Mesothelial cell of epicardium (in vitro differentiated cells): Measurements from ENCODE around the gene ZNF219. TPM values are rescaled to one million over a fixed set of nuclear protein-coding genes. Genes with fewer than 3 reads are reported as not detected.

Experiments used
- DNase-seq, 2 experiments: peaks; one replicate each; pipeline ENCODE4 v3.0.0; 2021; ENCODE audit warnings: low spot score in 2 of 2; ENCODE audit not compliant: unreplicated experiment in 2 of 2
- H3K27ac Mint-ChIP-seq: 2 replicates; pipeline ENCODE4 v1.8.0; 2021; ENCODE audit warnings: mixed read lengths
- H3K27me3 Mint-ChIP-seq: 2 replicates; pipeline ENCODE4 v1.8.0; 2021; ENCODE audit warnings: low read depth, mixed read lengths
- H3K36me3 Mint-ChIP-seq: 2 replicates; pipeline ENCODE4 v1.8.0; 2021; ENCODE audit warnings: mixed read lengths
- H3K4me1 Mint-ChIP-seq: 2 replicates; pipeline ENCODE4 v1.8.0; 2021; ENCODE audit warnings: mixed read lengths
- H3K4me3 Mint-ChIP-seq: 2 replicates; pipeline ENCODE4 v1.8.0; 2021; ENCODE audit warnings: mild to moderate bottlenecking, moderate library complexity, mixed read lengths
- H3K9me3 Mint-ChIP-seq: 2 replicates; pipeline ENCODE4 v1.8.0; 2021; ENCODE audit warnings: mixed read lengths
- CTCF ChIP-seq: fragments of 200-600 bp; sonication (generic); IDR thresholded peaks from one replicate; pipeline ENCODE4 v1.5.0; 2021; ENCODE audit warnings: antibody characterized with exemption; ENCODE audit not compliant: unreplicated experiment
- total RNA-seq: library from RNA; stranded (reverse); gene quantifications from 3 replicates; pipeline ENCODE4 v1.2.1, GENCODE V29; 2021

The ZNF219 gene
- total RNA-seq, 1 donor from 2014 or later, result 75.2 TPM

- DNase-seq, result no peak
- Mint-ChIP-seq H3K4me3 (no peak overlapping the region), H3K9me3 (peaks cover 23% of the 10 kb centered on the region), H3K4me1 (no peaks in the 10 kb centered on the region), H3K27ac (no peak overlapping the region), H3K27me3 (peaks cover 25% of the 10 kb centered on the region), H3K36me3 (no peaks in the 10 kb centered on the region)
- no peak for TF ChIP-seq CTCF
Observed at GRCh38 chr14:21123429-21123828, 25.0 kb upstream of the ZNF219 start.

- H3K9me3 Mint-ChIP-seq, result peaks cover 9% of the 10 kb centered on the region
- H3K4me3 Mint-ChIP-seq, result no peak overlapping the region
- H3K4me1 Mint-ChIP-seq, result no peaks in the 10 kb centered on the region
- H3K27ac Mint-ChIP-seq, result no peak overlapping the region
- no peak for TF ChIP-seq CTCF
- no peaks in the 10 kb centered on the region for H3K36me3 Mint-ChIP-seq
- DNase-seq, result no peak
- H3K27me3 Mint-ChIP-seq, result peaks cover 10% of the 10 kb centered on the region
Observed at GRCh38 chr14:21121122-21121521, 22.7 kb upstream of the ZNF219 start.

- DNase-seq, result no peak
- no peak for TF ChIP-seq CTCF
- H3K9me3 Mint-ChIP-seq, result peaks cover 7% of the 10 kb centered on the region
- H3K36me3 Mint-ChIP-seq, result no peaks in the 10 kb centered on the region
- H3K4me1 Mint-ChIP-seq, result no peaks in the 10 kb centered on the region
- peaks cover 7% of the 10 kb centered on the region for H3K27me3 Mint-ChIP-seq
- no peak overlapping the region for H3K4me3 Mint-ChIP-seq
- H3K27ac Mint-ChIP-seq, result no peak overlapping the region
Observed at GRCh38 chr14:21120686-21121085, 22.2 kb upstream of the ZNF219 start.

- Mint-ChIP-seq H3K4me3 (no peak overlapping the region), H3K36me3 (no peaks in the 10 kb centered on the region), H3K9me3 (no peaks in the 10 kb centered on the region), H3K27ac (no peak overlapping the region), H3K27me3 (peaks cover 6% of the 10 kb centered on the region), H3K4me1 (no peaks in the 10 kb centered on the region)
- DNase-seq, result no peak
- TF ChIP-seq CTCF, result no peak
Observed at GRCh38 chr14:21118933-21119332, 20.5 kb upstream of the ZNF219 start.

- Mint-ChIP-seq H3K4me3 (no peak overlapping the region), H3K27ac (no peak overlapping the region), H3K9me3 (no peaks in the 10 kb centered on the region), H3K36me3 (no peaks in the 10 kb centered on the region), H3K27me3 (no peaks in the 10 kb centered on the region), H3K4me1 (peaks cover 8% of the 10 kb centered on the region)
- no peak for DNase-seq
- no peak for TF ChIP-seq CTCF
Observed at GRCh38 chr14:21113369-21113768, 14.9 kb upstream of the ZNF219 start.

- no peaks in the 10 kb centered on the region for H3K9me3 Mint-ChIP-seq
- no peaks in the 10 kb centered on the region for H3K36me3 Mint-ChIP-seq
- TF ChIP-seq CTCF, result no peak
- H3K27ac Mint-ChIP-seq, result no peak overlapping the region
- H3K4me3 Mint-ChIP-seq, result no peak overlapping the region
- DNase-seq, result no peak
- H3K4me1 Mint-ChIP-seq, result peaks cover 17% of the 10 kb centered on the region
- no peaks in the 10 kb centered on the region for H3K27me3 Mint-ChIP-seq
Observed at GRCh38 chr14:21112255-21112654, 13.8 kb upstream of the ZNF219 start.
